GM18873 (cell line): ENCODE measurements around the gene FOCAD.
"Not testable (repeated sequence)": the region's sequence is repeated elsewhere in the genome, so short reads cannot be mapped to it uniquely, and the experiment has no call there.

Experiments used
- ATAC-seq: cut with Tn5 transposase; IDR thresholded peaks from one replicate; pipeline ENCODE4 v1.9.1; 2021; ENCODE audit warnings: mild to moderate bottlenecking, moderate library complexity, moderate number of reproducible peaks; ENCODE audit not compliant: unreplicated experiment, low FRiP score

FOCAD gene

GRCh38 chr9:20940447-20941173, 256.6 kb downstream of the FOCAD start:
- peak; percentile 26 for ATAC-seq

- peak; percentile 94 for ATAC-seq
Measured at GRCh38 chr9:20941174-20941690, 257.2 kb downstream of the FOCAD start.

DNA sequence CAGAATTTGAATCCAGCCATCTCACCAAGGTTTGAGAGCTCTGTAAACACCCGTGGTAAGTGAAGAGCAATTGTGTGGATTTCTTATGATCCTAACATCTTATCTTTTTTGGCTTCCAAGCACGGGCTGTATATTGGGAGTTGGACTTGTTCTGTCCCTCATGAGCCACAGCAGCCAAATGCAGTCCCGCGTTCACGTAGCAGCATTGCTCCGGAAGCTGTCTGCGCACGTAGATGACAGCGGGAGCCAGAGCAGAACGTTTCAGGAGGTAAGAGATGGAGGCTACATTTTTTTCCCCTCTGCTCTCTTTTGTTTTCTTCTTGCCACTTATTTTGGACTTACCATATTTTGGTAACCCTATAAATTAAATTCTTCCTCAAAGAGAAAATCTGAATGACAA, 260.4 kb downstream of the FOCAD start:
- ATAC-seq, result no peak

- ATAC-seq, result no peak
Measured at GRCh38 chr9:20945269-20945668, 261.2 kb downstream of the FOCAD start.

DNA sequence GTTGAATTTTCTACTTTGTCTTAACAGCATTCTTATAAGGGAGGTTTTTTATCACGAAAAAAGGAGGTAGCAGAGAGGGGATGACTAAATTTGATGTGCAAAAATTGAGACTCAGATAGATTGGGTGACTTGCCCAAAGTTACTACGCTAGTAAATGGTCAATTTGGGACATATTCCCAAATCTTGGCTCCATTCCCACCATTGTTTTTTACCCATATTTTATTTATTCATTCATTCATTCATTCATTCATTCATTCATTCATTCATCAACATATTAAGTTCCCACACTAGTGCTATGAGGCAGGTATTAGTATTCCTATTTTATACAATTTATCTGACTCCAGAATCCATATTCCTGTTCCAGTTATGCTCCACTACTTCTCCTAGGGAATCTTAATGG, 261.8 kb downstream of the FOCAD start:
- ATAC-seq, result no peak

DNA sequence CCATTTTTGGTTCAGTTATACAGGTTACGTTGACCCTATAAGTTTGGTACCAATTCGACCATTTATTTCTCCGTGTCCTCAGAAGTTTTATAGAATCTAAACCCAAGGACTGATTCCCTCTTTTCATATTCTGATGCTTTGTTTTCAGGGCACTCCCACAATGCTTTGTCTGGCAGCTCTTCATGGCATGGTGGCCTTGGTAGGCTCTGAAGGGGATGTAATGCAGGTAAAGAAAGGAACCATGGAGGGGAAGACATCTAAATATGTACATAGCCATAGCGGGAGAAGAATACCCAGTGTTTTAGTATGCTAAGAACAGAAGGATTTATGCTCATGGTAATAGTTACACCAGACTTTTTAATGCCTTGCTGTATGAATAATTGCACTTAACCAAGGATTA, 264.6 kb downstream of the FOCAD start:
- no peak for ATAC-seq

GRCh38 chr9:20950707-20951106, 266.6 kb downstream of the FOCAD start:
- no peak for ATAC-seq

- ATAC-seq, result no peak
Measured at GRCh38 chr9:20962536-20963225, 278.6 kb downstream of the FOCAD start.

DNA sequence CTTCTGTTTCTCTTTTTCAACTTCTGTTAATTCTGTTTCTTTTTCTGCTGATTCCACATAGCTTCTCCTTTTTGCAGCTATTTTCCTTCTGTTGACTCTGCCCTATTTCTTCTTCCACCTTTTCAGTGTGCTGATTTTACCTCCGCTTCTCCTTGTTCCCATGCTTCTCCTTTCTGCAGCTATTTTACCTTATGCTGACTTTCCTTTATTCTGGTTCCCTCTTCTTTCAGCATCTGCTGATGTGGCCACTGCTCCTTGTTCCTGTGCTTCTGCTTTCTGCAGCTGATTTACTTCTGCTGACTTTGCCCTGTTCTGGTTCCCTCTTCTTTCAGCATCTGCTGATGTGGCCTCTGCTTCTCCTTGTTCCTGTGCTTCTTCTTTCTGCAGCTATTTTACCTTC, 288.6 kb downstream of the FOCAD start:
- no peak for ATAC-seq

DNA sequence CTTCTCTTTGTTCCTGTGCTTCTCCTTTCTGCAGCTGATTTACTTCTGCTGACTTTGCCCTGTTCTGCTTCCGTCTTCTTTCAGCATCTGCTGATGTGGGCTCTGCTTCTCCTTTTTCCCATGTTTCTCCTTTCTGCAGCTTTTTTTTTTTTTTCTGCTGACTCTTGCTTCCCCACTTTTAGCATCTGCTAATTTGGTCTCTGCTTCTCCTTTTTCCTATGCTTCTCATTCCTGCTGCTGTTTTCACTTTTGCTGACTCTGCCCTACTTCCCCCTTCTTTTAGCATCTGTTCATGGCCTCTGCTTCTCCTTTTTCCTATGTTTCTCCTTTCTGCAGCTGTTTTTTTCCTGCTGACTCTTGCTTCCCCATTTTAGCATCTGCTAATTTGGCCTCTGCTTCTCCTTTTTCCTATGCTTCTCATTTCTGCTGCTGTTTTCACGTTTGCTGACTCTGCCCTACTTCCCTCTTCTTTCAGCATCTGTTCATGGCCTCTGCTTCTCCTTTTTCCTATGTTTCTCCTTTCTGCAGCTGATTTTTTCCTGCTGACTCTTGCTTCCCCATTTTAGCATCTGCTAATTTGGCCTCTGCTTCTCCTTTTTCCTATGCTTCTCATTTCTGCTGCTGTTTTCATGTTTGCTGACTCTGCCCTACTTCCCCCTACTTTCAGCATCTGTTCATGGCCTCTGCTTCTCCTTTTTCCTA, 289.3 kb downstream of the FOCAD start:
- not testable (repeated sequence) for ATAC-seq

DNA sequence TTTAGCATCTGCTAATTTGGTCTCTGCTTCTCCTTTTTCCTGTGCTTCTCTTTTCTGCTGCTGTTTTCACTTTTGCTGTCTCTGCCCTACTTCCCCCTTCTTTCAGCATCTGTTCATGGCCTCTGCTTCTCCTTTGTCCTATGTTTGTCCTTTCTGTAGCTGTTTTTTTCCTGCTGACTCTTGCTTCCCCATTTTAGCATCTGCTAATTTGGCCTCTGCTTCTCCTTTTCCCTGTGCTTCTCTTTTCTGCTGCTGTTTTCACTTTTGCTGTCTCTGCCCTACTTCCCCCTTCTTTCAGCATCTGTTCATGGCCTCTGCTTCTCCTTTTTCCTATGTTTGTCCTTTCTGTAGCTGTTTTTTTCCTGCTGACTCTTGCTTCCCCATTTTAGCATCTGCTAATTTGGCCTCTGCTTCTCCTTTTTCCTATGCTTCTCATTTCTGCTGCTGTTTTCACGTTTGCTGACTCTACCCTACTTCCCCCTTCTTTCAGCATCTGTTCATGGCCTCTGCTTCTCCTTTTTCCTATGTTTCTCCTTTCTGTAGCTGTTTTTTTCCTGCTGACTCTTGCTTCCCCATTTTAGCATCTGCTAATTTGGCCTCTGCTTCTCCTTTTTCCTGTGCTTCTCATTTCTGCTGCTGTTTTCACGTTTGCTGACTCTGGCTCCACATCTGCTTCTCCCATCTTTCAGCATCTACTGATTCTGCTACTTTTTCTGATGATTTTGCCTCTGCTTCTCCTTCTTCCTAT, 290.3 kb downstream of the FOCAD start:
- ATAC-seq, result not testable (repeated sequence)

DNA sequence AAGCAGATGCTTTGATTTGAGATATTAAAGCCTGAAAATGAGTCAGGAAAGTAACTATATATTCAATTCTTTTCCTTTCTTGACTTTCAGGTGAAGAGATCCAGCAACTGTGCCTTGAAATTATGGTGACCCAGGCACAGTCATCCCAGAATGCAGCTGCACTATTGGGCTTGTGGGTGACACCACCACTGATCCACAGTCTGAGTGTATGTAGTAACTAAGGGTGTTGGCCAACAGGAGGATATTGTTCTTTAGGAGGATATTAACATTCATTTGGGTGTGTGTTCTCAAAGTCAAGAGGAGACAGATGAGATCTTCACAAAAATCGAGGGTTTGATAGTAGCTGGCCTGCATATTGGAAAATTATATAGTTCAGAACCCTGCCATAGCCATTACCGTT, 294.2 kb downstream of the FOCAD start:
- no peak for ATAC-seq

- no peak for ATAC-seq
Measured at GRCh38 chr9:20980832-20981455, 296.9 kb downstream of the FOCAD start.

DNA sequence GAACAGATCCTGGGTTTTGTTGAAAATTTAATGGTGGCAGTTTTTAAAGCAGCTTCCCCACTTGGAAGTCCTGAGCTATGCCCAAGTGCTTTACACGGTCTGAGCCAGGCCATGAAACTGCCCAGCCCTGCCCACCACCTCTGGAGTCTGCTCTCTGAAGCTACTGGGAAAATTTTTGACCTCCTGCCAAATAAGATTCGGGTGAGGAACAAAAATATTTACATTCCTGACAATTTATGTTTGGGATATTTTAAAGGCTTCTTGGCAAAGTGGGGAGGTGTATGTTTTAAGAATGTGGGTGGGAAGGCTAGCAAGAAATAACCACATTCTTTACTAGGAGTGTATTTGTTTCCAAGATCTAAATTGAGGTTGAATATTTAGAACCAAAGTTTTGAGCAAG, 297.4 kb downstream of the FOCAD start:
- no peak for ATAC-seq

GRCh38 chr9:20984506-20984905, 300.4 kb downstream of the FOCAD start:
- ATAC-seq, result no peak

- ATAC-seq, result no peak
Measured at GRCh38 chr9:20985851-20986600, 302.0 kb downstream of the FOCAD start.

DNA sequence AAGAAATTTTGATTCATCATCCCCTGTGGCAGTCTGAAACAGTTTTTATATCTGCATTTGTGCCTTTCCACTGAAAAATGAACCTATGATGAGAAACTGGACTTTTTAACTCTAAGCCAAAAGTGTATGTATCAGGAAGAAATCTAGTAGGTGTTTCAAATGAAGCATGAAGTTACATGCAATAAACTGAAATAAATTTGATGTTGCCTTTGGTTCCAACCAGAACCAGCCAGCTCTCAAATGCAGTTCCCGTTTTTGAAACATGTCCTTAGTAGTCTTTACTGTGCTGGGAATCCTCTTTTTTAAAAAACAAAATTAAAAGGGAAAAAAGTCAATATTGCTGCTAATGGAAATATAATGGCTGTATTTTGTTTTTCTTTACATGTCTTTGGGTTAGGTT, 303.5 kb downstream of the FOCAD start:
- no peak for ATAC-seq

DNA sequence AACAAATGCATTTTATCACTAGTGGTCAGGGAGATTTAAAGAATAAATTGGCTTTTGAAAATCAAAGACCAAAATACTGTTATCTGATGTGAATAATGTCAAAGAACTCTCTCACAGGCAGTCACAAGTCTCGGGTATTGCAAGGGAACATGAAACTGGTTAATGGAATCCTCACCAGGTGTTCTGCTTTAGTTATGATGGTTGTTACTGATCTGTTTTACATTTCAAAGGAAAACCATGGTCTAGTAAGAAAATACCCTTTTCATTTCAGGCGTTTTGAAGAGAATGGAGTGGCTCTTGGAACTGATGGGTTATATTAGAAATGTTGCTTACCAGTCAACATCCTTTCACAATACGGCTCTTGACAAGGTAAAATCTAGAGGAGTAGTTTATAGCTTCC, 304.0 kb downstream of the FOCAD start:
- no peak for ATAC-seq

DNA sequence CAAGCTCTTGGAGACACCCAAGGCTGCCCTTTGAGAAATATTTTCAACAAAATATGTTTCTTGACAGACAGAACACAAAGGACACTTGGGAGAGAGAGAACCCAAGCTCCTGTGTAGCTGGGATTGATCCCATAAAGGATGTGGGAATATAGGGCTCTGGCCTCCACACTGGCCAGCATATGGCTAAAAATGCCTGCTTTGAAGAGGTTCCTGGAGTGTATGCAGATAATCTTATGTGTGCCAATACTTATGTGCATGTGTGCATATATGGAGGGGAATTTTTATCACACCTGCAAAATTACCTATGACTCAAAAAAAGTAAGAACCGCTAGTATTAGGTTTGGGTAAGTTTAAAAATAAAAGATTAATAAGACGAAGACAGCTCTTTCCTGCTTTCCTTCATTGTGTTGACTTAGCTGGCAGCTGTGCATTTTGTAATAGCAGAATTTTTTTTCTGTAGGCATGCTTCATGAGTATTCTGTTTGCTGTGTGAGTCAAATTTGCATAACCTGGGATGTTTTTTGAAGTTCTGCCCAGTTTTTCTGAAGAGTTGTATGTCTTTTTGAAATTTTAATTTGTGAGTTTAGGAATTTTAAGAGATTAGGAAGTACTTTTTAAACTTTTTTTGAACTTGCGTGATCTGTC, 304.7 kb downstream of the FOCAD start:
- no peak for ATAC-seq
